ENCODE measurements around the gene YWHAB.
A peak's percentile ranks its signal among the peaks of the same experiment; 100 is the strongest.
"Not testable (repeated sequence)": the region's sequence is repeated elsewhere in the genome, so short reads cannot be mapped to it uniquely, and the experiment has no call there.

The YWHAB gene

DNA sequence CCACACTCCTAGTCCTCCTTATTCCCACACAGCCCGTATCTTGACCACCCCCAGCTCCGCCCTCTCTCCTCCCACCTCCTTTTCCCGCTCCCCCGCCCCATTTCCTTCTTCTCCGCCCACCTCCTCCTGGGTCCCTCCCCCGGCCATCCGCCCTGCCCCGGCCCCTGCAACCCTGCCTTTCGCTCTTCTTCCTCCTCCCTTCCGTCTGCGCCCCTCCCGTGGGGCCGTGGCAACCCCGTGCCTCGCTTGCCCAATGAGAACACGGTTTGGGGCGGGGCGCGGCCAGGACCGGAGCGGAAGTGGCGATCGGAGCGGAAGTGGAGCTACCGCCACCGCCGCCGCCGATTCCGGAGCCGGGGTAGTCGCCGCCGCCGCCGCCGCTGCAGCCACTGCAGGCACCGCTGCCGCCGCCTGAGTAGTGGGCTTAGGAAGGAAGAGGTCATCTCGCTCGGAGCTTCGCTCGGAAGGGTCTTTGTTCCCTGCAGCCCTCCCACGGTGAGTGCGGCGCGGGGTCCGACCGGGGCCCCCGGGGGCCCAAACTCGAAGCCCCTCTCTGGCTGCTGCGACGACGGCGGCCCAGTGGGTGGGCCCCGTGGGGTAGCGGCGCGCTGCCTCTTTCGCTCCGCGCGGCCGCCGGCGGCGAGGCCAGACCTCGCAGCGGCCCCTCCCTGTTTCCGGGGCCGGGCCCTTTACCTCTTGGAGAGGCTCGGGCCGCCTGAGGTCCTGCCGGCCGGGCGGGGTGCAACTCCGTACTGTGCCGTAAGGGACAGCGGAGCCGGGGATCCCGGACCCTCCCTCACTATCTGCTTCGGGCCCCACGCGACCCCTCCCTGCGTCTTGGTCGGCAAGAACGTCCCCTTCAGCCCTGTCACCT, at the start of gene YWHAB:
YWHAB (plus strand) TSS at position 314 of the 874 bp plus-strand sequence. CDS start 15,829 bp downstream, outside the sequence.
- DNase-seq: peak; percentile 96 to 97

GRCh38 chr20:44836601-44837120, 48.8 kb upstream of the YWHAB start:
- no peak for DNase-seq

GRCh38 chr20:44837946-44838345, 47.6 kb upstream of the YWHAB start:
- DNase-seq: no peak

DNA sequence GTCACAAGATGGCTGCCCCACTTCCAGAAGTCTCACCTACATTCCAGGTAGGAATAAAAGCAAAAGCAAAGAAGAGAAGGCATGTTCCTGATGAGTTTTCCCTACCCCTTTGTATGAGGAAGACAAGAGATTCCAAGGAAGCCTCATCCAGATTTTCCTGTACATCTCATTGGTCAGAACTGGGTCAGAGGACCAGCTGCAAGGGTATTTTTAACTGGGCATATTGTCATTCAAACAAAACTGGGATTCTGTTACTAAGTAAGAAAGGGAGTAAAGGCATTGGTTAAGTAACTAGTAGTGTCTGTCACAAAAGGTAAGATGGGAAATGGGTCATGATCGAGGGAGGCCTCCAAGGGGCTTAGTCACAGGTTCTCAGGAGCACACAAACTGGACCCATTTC, 47.0 kb upstream of the YWHAB start:
- no peak for DNase-seq

- DNase-seq: no peak
Observed at GRCh38 chr20:44839481-44839880, 46.0 kb upstream of the YWHAB start.

DNA sequence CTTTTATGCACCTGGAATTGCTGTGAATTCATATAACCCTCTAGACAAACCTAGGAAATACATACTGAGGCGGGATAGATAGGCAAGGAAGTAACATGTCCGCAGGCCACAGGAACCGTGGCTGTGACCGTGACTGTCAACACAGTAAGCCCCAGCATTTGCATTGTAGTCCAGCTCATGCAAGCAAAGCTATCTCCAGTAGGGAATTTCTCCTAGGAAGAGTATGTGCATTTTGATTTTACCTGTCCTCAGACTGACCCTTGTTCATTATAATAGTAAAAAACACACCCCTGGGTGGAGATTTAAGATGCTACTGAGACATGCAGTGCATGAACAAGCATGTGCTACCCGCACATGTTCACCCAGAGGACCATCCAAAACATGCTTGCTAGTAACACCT, 44.7 kb upstream of the YWHAB start:
- no peak for DNase-seq

GRCh38 chr20:44841955-44842354, 43.5 kb upstream of the YWHAB start:
- DNase-seq: no peak

DNA sequence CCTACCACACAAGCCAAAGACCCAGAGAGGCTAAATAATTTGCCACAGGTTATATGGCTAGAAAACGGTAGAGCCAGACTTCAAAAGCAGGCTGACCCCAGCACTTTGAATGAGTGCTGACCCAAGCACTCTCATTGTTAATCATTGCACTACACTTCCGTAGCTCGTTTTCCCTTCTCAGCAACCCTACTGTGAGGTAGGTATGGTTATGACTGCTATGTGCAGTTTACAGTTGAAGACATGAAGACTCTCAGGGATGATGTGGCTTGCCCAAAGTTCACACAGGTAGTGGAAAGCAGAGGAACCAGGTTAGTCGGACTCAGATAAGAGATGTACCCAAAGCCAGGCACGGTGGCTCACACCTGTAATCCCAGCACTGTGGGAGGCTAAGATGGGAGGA, 41.6 kb upstream of the YWHAB start:
- DNase-seq: no peak

GRCh38 chr20:44848254-44849015, 37.1 kb upstream of the YWHAB start:
- no peak for DNase-seq

GRCh38 chr20:44849703-44850102, 35.8 kb upstream of the YWHAB start:
- no peak for DNase-seq

- no peak for DNase-seq
Observed at GRCh38 chr20:44850272-44850671, 35.2 kb upstream of the YWHAB start.

DNA sequence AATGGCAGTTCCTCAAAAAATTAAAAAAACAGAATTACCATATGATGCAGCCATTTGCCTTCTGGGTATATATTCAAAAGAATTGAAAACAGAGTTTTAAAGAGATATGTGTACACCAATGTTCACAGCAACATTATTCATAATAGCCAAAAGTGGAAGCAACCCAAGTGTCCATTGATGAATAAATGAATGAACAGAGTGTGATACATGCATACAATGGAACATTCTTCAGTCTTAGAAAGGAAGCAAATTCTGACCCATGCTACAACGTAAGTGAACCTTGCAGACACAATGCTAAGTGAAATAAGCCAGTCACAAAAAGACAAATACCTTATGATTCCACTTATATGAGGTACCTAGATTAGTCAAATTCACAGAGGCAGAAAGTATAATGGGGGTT, 34.7 kb upstream of the YWHAB start:
- no peak for DNase-seq

DNA sequence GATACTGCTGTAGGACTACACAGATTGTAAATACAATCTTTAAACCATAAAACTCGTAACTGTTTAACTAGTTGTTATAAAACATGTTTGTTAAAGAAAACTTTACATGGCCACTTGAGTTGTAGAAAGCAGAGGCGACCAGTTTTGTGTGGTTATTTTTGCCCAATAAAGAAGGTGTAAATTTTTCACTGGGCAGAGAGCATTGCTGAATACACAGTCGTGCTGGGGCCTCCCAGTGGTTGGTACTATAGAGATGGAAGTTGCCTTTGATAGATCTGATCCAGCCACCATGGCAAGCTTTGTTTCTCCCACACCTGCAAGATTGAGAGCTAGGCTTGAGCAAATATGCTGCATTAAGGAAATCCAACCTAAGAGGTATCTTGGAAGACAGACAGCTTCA, 34.0 kb upstream of the YWHAB start:
- no peak for DNase-seq

DNA sequence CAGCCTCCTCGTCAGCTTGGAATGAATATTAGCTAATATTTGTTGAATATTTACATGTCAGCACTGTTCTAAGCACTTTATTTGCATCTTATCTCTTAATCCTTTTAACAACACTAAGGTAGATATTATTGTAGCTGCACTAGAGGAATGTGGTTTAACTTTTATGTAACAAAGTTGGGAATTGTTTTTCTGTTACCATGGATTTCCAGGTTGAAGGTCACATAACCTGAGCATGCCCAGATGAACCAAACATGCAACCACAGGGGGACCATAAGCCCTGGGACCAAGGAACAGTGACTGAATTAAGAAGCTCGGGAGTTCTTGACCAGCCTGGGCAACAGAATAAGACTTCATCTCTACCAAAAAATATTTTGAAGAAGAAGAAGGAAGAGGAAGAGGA, 29.1 kb upstream of the YWHAB start:
- no peak for DNase-seq

GRCh38 chr20:44856856-44857448, 28.6 kb upstream of the YWHAB start:
- no peak for DNase-seq

DNA sequence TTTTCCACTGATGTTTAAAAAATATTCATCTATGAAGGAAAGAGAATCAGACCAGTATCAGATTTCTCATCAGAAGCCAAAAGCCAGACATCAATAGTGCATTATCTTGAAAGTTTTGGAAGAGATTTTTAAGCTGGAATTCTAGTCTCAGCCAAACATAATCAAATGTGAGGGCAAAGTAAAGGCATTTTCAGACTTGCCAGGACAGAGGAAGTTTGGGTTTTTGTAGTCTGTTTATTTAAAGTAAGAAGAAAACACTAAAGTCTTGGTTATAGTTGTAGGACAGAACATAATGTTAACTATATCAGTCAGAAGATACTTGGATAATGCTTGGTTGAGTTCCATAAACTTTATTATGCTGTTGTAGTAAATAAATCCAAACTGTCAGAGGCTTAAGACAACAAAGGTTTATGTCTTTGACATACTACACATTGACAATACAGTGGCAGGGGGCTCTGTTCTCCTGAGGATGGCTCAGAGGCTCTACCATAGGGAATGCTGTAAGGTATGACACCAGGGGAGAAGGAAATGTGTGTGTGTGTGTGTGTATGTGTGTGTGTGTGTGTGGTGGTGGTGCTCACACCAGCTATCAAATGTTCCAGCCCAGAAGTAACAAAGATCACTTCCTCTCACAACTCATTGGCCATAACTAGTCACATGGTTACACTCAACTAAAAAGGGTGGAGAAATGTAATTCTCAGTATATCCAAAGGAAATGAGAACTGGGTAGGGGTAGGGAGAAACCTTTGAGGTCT, 26.7 kb upstream of the YWHAB start:
- no peak for DNase-seq

DNA sequence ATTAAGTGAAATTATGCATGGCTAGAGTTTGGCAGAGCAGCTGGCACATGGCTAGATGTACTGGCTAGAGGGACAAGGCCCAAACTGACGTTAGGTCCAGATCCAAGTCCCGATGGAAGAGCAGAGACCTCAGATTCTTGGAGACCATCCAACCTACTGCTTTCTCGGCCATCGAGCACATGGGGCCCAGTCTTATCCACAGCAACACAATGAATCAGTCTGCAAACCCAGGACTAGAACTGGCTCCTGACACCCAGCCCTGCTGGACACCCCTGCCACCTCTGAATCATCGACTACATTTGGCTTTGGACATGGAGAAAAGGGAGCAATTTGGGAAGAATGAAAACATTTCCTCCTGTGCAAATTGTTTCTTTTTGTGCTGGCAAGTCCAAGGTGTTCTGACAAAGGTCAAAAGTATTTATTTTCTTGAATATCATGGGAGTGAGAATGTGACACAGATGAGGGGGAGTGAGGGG, 23.9 kb upstream of the YWHAB start:
- no peak for DNase-seq

GRCh38 chr20:44862286-44862685, 23.2 kb upstream of the YWHAB start:
- DNase-seq: no peak

GRCh38 chr20:44863365-44864084, 22.0 kb upstream of the YWHAB start:
- not testable (repeated sequence) for DNase-seq

- DNase-seq: not testable (repeated sequence)
Observed at GRCh38 chr20:44864493-44864892, 21.0 kb upstream of the YWHAB start.

DNA sequence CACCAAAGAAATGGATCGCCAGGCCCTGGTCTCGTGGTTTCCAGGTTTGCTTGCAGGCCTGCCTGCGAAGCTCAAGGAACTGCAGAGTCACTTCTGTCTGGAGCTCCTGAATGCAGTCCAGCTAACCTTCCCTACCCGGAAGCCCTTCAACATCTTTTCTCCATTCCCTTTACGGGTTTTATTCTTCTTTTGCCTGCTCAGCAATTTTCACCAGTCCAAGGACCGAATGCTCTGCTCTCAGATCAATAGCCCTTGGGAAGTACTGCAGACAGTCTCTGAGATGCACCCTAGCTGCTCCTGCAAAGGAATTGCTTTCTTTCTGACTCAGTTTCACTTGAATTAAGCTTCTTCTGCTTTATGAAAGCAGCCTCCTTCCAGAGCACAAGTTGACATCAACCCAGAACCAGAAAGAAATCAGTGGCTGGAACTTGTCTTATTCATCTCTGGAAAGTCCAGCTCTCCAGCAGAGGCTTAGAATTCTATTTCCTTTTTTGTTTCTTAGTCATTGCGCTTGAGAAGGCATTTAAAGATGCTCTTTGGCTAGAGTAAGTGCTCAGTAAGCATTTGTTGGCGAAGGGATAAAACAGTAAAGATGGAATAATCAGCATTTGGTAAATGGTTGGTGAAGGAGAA, 18.7 kb upstream of the YWHAB start:
- no peak for DNase-seq
